AG08395 (cell line): Measurements from ENCODE around the gene ESRRA.

ENCODE experiments used
- DNase-seq: peaks from one replicate; pipeline ENCODE4 v3.0.0; 2012; ENCODE audit warnings: mixed read lengths, low spot score

Gene ESRRA

GRCh38 chr11:64352099-64352994 is 47.0 kb downstream of the ESRRA start:
- no peak for DNase-seq

- DNase-seq, result no peak
These were observed 47.8 kb downstream of the ESRRA start for GRCh38 chr11:64352995-64353714.

GRCh38 chr11:64353715-64354506 is 48.6 kb downstream of the ESRRA start:
- no peak for DNase-seq

GRCh38 chr11:64355078-64355940 is 50.0 kb downstream of the ESRRA start:
- peak; percentile 94 for DNase-seq

- peak; percentile 29 for DNase-seq
These were observed 51.4 kb downstream of the ESRRA start for GRCh38 chr11:64356498-64357411.

GRCh38 chr11:64357446-64357845 is 52.1 kb downstream of the ESRRA start:
- no peak for DNase-seq

- DNase-seq, result no peak
These were observed 52.7 kb downstream of the ESRRA start for GRCh38 chr11:64357904-64358535.

- DNase-seq, result no peak
These were observed 53.2 kb downstream of the ESRRA start for GRCh38 chr11:64358536-64358906.

- DNase-seq, result peak; percentile 95
These were observed 53.8 kb downstream of the ESRRA start, which contains the start of gene RPS6KA4 for GRCh38 chr11:64358907-64359711. TSS of gene RPS6KA4 (plus strand) at chr11:64359162. CDS start at chr11:64359236, 74 bp downstream.

- no peak for DNase-seq
These were observed 54.6 kb downstream of the ESRRA start for GRCh38 chr11:64359712-64360445.

- DNase-seq, result no peak
These were observed 55.2 kb downstream of the ESRRA start for GRCh38 chr11:64360448-64360921.

- no peak for DNase-seq
These were observed 56.3 kb downstream of the ESRRA start for GRCh38 chr11:64361659-64362058.

GRCh38 chr11:64362339-64362738 is 57.0 kb downstream of the ESRRA start:
- DNase-seq, result no peak

- DNase-seq, result no peak
These were observed 59.1 kb downstream of the ESRRA start for GRCh38 chr11:64364435-64364834.

GRCh38 chr11:64364911-64365310 is 59.6 kb downstream of the ESRRA start:
- DNase-seq, result no peak
